Measurements from ENCODE around the gene SOX11.

DNA sequence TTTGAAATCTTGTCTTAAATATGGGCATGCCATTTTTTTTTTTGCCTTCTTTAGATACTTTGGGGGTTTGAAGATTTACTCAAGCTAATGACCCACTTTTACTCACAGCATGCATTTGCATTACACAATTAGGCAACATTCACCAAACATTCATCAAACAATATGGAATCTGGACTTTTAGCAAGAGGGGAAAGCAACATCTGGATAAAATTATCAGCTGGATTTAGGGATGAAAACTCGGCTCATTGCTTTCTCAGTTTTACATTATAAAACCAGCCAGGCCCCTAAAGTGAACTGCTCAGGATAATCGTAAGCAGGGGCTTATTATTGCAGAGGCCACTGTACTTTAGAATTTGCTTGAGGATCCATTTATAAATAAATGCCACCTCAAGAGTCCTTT, 44.7 kb downstream of the SOX11 start:
- no peak for TF ChIP-seq EZH2 (IDR thresholded peaks at IDR 0.05; ENCODE audit: low read depth)
- TF ChIP-seq, protein P1, sequence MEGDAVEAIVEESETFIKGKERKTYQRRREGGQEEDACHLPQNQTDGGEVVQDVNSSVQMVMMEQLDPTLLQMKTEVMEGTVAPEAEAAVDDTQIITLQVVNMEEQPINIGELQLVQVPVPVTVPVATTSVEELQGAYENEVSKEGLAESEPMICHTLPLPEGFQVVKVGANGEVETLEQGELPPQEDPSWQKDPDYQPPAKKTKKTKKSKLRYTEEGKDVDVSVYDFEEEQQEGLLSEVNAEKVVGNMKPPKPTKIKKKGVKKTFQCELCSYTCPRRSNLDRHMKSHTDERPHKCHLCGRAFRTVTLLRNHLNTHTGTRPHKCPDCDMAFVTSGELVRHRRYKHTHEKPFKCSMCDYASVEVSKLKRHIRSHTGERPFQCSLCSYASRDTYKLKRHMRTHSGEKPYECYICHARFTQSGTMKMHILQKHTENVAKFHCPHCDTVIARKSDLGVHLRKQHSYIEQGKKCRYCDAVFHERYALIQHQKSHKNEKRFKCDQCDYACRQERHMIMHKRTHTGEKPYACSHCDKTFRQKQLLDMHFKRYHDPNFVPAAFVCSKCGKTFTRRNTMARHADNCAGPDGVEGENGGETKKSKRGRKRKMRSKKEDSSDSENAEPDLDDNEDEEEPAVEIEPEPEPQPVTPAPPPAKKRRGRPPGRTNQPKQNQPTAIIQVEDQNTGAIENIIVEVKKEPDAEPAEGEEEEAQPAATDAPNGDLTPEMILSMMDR (conservative IDR thresholded peaks at IDR 0.05): no peak
